GM21576 (cell line): ENCODE data around the gene PIK3C2G.

Source experiments
- ATAC-seq: cut with Tn5 transposase; IDR thresholded peaks from one replicate; pipeline ENCODE4 v1.9.1; 2021; ENCODE audit warnings: mild to moderate bottlenecking, moderate library complexity; ENCODE audit not compliant: unreplicated experiment

The PIK3C2G gene

DNA sequence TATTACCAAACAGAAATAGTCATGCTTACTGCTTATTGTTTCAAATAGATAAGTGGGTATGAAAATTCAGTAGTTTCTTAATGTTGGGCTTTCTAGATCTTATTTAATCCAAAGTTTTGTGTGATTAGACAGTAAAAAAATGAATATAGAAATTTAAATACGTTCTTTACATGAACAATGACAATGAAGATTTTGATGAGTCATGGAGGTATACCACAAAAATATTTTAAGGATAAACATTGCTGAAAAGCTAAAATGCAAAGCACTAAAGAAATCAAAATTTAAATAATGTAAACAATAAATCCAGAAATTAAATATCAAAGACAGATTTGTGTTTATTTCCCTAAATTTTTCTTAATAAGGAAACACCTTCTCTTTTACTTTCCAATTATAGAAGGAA lies 78.3 kb downstream of the PIK3C2G start:
- ATAC-seq: no peak

DNA sequence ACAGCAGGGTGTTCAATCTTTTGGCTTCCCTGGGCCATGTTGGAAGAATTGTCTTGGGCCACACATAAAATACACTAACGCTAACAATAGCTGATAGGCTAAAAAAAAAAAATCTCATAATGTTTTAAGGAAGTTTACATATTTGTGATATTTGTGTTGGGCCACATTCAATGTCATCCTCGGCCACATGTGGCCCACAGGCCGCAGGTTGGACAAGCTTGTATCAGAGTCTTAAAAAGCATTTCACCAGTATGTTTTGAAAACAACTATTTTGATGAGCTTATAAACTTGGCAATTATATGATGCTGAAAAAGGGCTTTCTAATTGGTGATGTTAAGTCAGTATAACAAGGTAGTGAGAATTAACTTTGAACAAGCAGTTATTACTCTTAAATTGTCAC lies 78.9 kb downstream of the PIK3C2G start:
- no peak for ATAC-seq

- no peak for ATAC-seq
Observed at GRCh38 chr12:18340786-18341185, 79.5 kb downstream of the PIK3C2G start.

DNA sequence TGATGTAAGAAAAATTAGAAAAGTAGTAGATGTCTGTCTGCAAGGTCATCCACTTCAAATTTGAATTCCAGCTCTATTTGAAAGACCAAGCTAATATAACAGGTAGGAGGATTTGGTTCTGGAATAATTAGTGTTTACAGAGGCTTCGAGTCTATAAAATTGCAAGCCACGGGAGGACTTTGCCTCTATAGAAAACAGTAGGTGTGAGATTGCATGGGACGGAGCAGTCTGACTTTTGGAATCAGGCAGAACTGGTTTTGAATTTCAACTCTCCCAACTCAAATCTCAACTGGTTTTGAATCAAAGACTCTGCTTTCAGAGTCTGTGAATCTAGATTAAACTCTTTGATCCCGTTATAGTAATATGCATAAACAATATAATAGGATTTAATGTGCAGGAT lies 82.4 kb downstream of the PIK3C2G start:
- no peak for ATAC-seq

GRCh38 chr12:18345021-18345735 lies 83.9 kb downstream of the PIK3C2G start:
- ATAC-seq: no peak

- no peak for ATAC-seq
Observed at GRCh38 chr12:18352312-18352711, 91.0 kb downstream of the PIK3C2G start.

DNA sequence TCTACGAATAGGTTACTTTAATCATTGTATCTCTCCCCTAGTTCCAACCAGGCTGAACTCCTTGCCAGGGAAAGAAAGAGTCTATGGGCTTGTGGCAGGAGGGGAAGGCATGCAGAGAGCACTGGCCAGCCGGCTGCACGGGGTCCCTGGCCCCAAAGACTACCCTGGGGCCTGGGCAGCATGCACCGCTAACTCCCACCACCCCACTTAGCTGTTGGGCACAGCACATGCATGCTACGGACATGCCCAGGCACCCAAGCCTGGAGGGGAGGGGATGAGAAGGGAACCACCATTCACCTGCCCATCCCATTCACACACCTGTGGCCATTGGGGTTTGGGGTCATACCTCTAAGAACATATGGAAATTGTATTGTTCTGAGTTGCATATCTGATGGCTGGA lies 94.1 kb downstream of the PIK3C2G start:
- no peak for ATAC-seq

DNA sequence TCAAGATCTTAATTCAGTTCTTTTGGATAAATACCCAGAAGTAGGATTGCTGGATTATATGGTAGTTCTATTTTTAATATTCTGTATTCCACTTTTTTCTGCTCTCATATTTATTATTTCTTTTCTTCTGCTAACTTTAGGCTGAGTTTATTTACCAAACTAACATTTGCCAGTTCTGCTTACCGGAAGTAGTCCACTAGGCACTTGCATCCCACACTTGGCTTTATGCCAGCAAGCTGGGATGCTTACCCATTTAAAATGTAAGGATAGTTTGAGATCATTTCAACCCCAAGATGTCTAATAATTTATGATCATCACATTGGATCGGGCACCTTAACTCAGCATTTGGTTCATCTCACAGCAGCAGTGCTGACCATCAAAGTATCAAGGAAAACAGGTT lies 96.8 kb downstream of the PIK3C2G start:
- no peak for ATAC-seq

DNA sequence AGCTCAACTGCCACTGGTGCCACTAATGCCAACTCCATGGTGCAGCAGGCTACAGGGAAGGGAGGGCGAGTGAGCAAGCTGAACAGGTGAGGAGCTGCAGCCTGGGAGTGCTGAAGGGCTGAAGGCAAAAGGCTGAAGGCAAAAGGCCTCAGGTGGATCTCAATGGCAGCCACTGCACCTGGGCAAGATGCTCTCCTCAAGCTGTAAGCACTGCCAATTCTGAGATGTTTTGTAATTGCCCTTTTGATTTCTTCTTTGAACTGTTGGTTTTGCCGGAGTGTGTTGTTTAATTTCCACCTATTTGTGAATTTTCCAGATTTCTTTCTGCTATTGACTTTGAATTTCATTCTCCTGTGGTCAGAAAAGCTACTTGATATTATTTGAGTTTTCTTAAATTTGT lies 97.6 kb downstream of the PIK3C2G start:
- ATAC-seq: no peak

DNA sequence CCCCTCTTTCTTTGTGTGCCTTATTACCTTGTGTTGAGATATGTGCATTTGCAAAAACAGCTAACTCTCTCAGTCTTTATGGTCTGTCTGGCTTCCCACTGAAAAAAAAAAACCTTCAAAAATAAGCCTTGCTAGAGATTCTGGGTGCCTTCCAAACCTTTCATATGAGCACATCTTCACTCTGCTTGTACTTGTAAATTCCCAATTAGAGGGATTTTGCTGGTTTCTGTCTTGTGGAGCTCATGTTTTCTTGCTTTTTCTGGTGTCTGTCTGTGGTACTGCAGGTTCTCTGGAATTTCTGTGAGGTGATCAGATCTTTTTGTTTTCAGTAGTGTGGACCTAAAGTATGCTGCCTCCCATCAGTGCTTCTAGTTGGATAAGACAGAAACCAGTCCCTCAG lies 100.1 kb downstream of the PIK3C2G start:
- no peak for ATAC-seq

GRCh38 chr12:18363321-18363720 lies 102.0 kb downstream of the PIK3C2G start:
- no peak for ATAC-seq

DNA sequence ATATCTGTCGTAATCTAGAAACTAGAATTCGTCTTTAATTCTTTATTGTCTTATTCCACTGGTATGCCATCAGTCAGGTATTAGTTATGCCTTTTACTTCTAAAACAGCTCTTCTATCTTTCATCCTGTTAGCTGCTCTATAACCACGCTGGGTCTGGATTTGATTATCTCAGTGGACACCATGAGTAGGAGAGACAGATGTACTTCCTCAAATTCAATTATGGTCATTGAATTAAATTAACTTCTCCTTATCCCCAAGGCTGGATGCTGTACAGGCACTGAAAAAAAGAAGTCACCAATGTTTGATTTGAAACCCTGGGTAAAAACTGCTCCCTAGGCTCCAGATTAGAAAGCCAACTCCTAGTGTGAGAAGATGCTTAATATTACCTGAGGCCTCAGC lies 107.3 kb downstream of the PIK3C2G start:
- ATAC-seq: no peak

DNA sequence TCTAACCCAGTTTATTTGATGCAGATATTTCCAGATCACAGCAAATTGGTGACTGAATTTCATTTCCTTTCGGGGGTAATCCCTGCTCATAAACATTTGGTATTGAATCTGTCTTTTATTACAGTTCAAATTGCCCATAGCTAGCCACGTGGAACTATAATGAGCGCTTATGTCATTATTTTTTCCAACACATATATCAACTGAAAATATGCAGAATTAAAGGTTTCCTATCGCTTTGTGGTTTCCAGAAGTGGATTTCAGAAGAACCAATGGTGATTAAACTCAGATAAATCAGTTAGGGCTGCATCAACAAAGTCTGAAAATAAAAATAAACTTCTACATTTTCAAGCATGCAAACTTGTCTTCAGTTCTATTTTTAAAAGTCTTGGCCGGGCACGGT lies 111.9 kb downstream of the PIK3C2G start:
- ATAC-seq: no peak

DNA sequence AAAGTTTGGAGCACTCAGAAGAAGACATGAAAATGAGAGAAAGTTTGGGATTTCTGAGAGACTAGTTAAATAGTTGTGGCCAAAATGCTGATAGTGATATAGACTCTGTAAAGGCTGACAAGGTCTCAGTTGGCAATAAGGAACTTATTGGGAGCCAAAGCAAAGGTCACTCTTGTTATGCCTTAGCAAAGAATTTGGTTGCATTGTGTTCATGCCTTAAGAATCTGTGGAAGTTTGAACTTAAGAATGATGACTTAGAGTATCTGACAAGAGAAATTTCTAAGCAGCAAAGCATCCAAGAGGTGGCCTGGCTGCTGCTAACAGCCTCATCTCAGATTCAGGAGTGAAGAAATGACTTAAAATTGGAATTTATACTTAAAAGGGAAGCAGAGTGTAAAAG lies 113.8 kb downstream of the PIK3C2G start:
- no peak for ATAC-seq

GRCh38 chr12:18375583-18375982 lies 114.3 kb downstream of the PIK3C2G start:
- ATAC-seq: no peak

- ATAC-seq: no peak
Observed at GRCh38 chr12:18382236-18382885, 121.0 kb downstream of the PIK3C2G start.

DNA sequence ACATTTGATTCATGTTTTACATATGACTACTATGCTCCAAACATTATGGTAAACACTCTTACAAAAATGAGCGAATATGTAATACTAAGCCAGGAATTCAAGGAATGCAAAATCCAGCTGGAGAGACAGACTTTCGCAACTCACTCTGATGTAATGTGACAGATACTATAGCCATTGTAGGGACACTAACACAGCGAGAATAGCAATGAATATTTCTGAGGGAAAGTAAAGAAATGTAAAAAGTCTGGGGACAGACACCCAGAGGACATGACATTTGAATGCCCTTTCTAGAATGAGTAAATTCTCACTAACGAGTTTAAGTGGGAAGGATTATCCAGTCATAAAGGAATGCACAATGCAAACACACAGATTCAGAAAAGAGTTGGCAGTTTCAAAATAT lies 121.9 kb downstream of the PIK3C2G start:
- no peak for ATAC-seq

DNA sequence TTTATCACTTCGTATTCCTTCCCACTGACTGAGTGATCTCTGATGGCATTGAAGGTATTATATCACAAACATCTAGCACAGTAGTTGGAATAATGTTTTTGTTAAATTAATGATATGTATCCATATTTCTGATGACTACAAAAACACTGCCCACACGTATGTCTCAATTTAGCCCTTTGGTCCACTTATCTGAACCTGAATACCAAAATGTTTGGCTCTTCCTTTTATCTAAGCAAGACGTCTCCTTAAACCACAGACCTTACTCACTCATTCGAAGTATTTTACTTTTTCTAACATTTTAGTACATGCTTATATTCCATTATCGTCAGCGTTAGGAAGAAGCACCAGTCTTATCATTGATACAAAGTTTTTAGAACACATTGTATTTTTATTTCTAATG lies 126.4 kb downstream of the PIK3C2G start:
- no peak for ATAC-seq

DNA sequence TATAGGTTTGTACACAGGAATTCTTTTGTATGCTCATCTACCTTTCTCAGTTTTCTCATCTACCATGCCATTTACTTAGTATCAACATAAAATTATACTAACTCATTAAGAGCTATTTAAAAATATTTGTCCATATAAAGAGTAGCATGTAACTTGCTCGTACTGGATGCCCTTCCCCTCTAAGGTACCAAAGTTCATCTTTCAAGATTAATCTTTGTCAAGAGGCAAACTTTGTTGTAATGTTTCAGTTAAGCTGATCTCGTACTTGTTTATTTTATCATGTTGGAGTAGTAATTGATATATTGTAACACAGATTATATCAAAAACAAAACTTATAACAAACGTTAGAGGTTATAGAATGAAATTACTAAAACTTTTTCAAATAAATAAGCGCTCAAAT lies 128.5 kb downstream of the PIK3C2G start:
- ATAC-seq: no peak

DNA sequence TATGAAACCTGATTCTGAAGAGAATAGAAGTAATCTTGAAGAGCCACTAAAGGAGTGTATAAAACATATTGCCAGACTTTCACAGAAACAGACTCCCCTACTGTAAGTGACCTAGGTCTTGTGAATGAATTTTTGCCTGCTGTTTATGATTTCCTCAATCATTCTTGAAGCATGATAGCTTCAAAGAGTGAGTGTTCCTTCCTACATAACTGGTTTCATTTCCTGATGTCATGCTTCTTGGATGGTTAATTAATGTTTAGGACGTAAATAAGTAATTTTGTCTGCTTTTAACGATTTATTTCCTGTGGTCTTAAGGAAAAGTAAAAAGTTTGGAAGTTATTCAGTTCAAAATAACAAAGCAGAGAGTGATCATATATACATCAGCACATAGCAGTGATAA lies 129.8 kb downstream of the PIK3C2G start:
- ATAC-seq: no peak

- no peak for ATAC-seq
Observed at GRCh38 chr12:18394742-18395141, 133.4 kb downstream of the PIK3C2G start.

DNA sequence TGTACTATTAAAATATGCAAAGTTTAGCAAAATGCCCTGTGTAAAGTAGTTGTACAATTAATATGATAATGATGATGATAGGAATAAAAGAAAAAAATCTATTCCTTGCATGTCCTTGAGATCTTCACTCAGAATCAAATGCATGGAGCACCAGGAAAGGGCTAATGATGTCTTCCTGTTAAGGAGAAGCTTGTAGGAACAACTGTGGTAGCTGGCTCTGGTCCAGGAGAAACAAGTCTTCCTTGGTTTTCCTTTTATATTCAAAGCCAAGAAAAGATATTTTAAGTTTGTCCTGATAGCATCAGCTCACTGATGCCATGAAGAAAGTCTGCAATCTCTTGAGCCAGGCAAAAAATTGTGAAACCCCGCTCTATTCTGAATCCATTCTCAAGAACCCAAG lies 138.9 kb downstream of the PIK3C2G start:
- ATAC-seq: no peak
